Lung (tissue), 12 donors: ENCODE results near the gene ARF1. TPM values are rescaled to one million over a fixed set of nuclear protein-coding genes. Genes with fewer than 3 reads are reported as not detected.
A peak's percentile ranks its signal among the peaks of the same experiment; 100 is the strongest.

Experiments used
- ATAC-seq: fragments of 200-7000 bp; cut with Tn5 transposase; one replicate; pipeline ENCODE4 v1.9.1; 2020; ENCODE audit warnings: moderate number of reproducible peaks; ENCODE audit not compliant: insufficient read depth, low FRiP score
- DNase-seq, 3 donors: peaks; one replicate each; pipeline ENCODE4 v3.0.0-alpha.2; 2013 to 2017
- H3K27ac ChIP-seq, 2 donors: one replicate each; pipeline ENCODE4 v1.5.1; 2013; ENCODE audit warnings: mild to moderate bottlenecking in 2 of 2, moderate library complexity in 2 of 2, control low read depth in 1 of 2, inconsistent platforms in 1 of 2, low read depth in 1 of 2, low read length in 1 of 2
- H3K27me3 ChIP-seq, 3 donors: one replicate each; pipeline ENCODE4 v1.5.1; 2013; ENCODE audit warnings: low read length in 2 of 3; ENCODE audit not compliant: control insufficient read depth in 3 of 3, insufficient read depth in 3 of 3
- H3K36me3 ChIP-seq, 4 donors: one replicate each; pipeline ENCODE4 v1.5.1; 2013; ENCODE audit warnings: low read length in 4 of 4, mild to moderate bottlenecking in 1 of 4, moderate library complexity in 1 of 4; ENCODE audit not compliant: control insufficient read depth in 4 of 4, insufficient read depth in 4 of 4
- H3K4me1 ChIP-seq, 5 donors: one replicate each; pipeline ENCODE4 v1.5.1; 2013; ENCODE audit warnings: low read length in 5 of 5, mild to moderate bottlenecking in 2 of 5, moderate library complexity in 1 of 5; ENCODE audit not compliant: control insufficient read depth in 5 of 5, insufficient read depth in 5 of 5
- H3K4me3 ChIP-seq: one replicate; pipeline ENCODE4 v1.5.1; 2013; ENCODE audit warnings: mild to moderate bottlenecking, control low read depth, moderate library complexity
- H3K9ac ChIP-seq, 2 donors: one replicate each; pipeline ENCODE4 v1.5.1; 2013; ENCODE audit warnings: low read length in 2 of 2, control low read depth in 1 of 2; ENCODE audit not compliant: insufficient read depth in 1 of 2
- H3K9me3 ChIP-seq, 4 donors: one replicate each; pipeline ENCODE4 v1.5.1; 2013; ENCODE audit warnings: low read length in 3 of 4, mild to moderate bottlenecking in 1 of 4, moderate library complexity in 1 of 4; ENCODE audit not compliant: control insufficient read depth in 4 of 4, insufficient read depth in 3 of 4
- CTCF ChIP-seq: IDR thresholded peaks from 2 replicates; pipeline ENCODE4 v1.5.1; 2012; ENCODE audit warnings: mild to moderate bottlenecking; ENCODE audit errors: control extremely low read depth, extremely low read depth
- WGBS, 2 donors: extraction: QIAGEN DNeasy Blood & Tissue Kit; methylation state at CpG; one replicate each; pipeline ENCODE4 v1.1.7; 2013; 5-methylcytosine and 5-hydroxymethylcytosine counted together
- polyA plus RNA-seq, 2 donors: library from polyadenylated mRNA; stranded (reverse); fragments of 200-250 nt; gene quantifications; one replicate each; pipeline ENCODE4 v1.2.1, GENCODE V29; 2013
- total RNA-seq, 2 donors: library from RNA; depleted of rRNA in 1 of 2; stranded (reverse); fragments of >200 nt in 1 of 2; gene quantifications; one replicate each; pipeline ENCODE4 v1.2.1, GENCODE V29; 2014 to 2021
- donor health status: control.
- donor health status: control.
- donor health status: Bipolar disorder and iron deficiency.
- donor health status: healthy.
- donor health status: DM: yes; HTN: yes; CAD: no.

The ARF1 gene
- total and polyA plus RNA-seq, 4 donors = 226 to 713 (median 439) TPM

DNA sequence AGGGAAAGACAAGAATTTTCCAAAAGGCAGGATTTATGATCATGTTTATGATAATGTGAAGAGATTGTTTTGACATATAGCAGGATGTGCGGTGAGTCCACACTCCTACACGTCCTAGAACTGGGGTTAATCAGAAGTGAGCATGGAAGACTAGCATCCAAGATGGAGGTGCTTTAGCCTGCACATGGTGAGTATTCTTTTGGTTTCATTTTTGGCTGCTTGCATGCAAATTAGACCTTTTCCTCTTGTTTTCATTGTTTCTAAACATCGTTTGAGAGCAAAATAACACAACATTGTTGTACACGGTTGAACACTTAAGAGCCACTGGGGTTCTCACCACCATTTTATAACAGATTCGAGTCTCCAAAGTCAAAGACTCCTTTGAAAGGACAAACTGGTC, 42.7 kb downstream of the ARF1 start:
- ATAC-seq = no peak
- no peak overlapping the region for H3K9ac ChIP-seq
- no peaks in the 10 kb centered on the region for H3K36me3 ChIP-seq
- no peak for TF ChIP-seq CTCF
- no peaks in the 10 kb centered on the region for H3K9me3 ChIP-seq
- H3K27me3 ChIP-seq = no peaks in the 10 kb centered on the region
- DNase-seq = no peak
- H3K4me1 ChIP-seq = no peaks in the 10 kb centered on the region
- no peak overlapping the region for H3K4me3 ChIP-seq
- WGBS, 2 donors = 84 to 86% methylated on average over 5 of the region's 5 CpGs
- H3K27ac ChIP-seq = no peak overlapping the region

- Histone ChIP-seq H3K27me3 (no peaks in the 10 kb centered on the region), H3K4me3 (no peak overlapping the region), H3K36me3 (no peaks in the 10 kb centered on the region), H3K9ac (no peak overlapping the region), H3K9me3 (no peaks in the 10 kb centered on the region), H3K4me1 (no peaks in the 10 kb centered on the region), H3K27ac (peak overlapping the region in 1 of 2 donors; percentile 51)
- no peak for DNase-seq
- TF ChIP-seq CTCF = no peak
- ATAC-seq = no peak
- WGBS, 2 donors = 70 to 93% methylated on average over 2 of the region's 2 CpGs
These were observed 49.3 kb downstream of the ARF1 start for GRCh38 chr1:228131766-228132165.

- 88 to 92% methylated on average over 12 of the region's 12 CpGs for WGBS, 2 donors
- H3K9ac ChIP-seq = no peak overlapping the region
- H3K9me3 ChIP-seq = no peaks in the 10 kb centered on the region
- no peaks in the 10 kb centered on the region for H3K36me3 ChIP-seq
- no peak for DNase-seq
- H3K27ac ChIP-seq = no peak overlapping the region
- H3K27me3 ChIP-seq = no peaks in the 10 kb centered on the region
- ATAC-seq = no peak
- H3K4me1 ChIP-seq = no peaks in the 10 kb centered on the region
- H3K4me3 ChIP-seq = no peak overlapping the region
- no peak for TF ChIP-seq CTCF
These were observed 52.1 kb downstream of the ARF1 start for GRCh38 chr1:228134591-228134990.

- no peak overlapping the region for H3K9ac ChIP-seq
- ATAC-seq (no peak), DNase-seq (no peak)
- no peak overlapping the region for H3K4me3 ChIP-seq
- peaks cover 0 to 13% (median 3%) of the 10 kb centered on the region in 5 donors for H3K4me1 ChIP-seq
- H3K27me3 ChIP-seq = no peaks in the 10 kb centered on the region
- H3K36me3 ChIP-seq = peaks cover 0 to 3% (median under 1%) of the 10 kb centered on the region in 4 donors
- no peaks in the 10 kb centered on the region for H3K9me3 ChIP-seq
- H3K27ac ChIP-seq = no peak overlapping the region
- no peak for TF ChIP-seq CTCF
- 31 to 60% methylated on average over 1 of the region's 1 CpG for WGBS, 2 donors
These were observed 54.4 kb downstream of the ARF1 start for GRCh38 chr1:228136901-228137300.
